Activated T-cell treated with anti-CD3 and anti-CD28 coated beads, Interleukin-2, amount 50 U/mL, for 72 hours (primary cell): ENCODE data around the gene DNAJA3. TPM values are rescaled to one million over a fixed set of nuclear protein-coding genes. Genes with fewer than 3 reads are reported as not detected.
A peak's percentile ranks its signal among the peaks of the same experiment; 100 is the strongest.

Experiments used
- ATAC-seq, 2 donors: fragments of 150-1000 bp; cut with Tn5 transposase; replicated peaks in 1 of 2; 2 replicates each; pipeline ENCODE4 v1.10.0; 2021; ENCODE audit warnings: moderate library complexity in 2 of 2, mild to moderate bottlenecking in 1 of 2
- DNase-seq, 2 donors: peaks; one replicate each; pipeline ENCODE4 v3.0.0; 2021 to 2022; ENCODE audit warnings: mixed read lengths in 1 of 2
- H3K27ac Mint-ChIP-seq: one replicate; pipeline ENCODE4 v1.8.0; 2022; ENCODE audit warnings: mild to moderate bottlenecking, moderate library complexity, mixed read lengths
- H3K27me3 Mint-ChIP-seq: one replicate; pipeline ENCODE4 v1.8.0; 2022; ENCODE audit warnings: low read depth, mixed read lengths
- H3K36me3 Mint-ChIP-seq, 2 donors: one replicate each; pipeline ENCODE4 v1.8.0; 2022; ENCODE audit warnings: mixed read lengths in 2 of 2, mild to moderate bottlenecking in 1 of 2; ENCODE audit not compliant: insufficient read depth in 2 of 2
- H3K4me1 Mint-ChIP-seq: one replicate; pipeline ENCODE4 v1.8.0; 2022; ENCODE audit warnings: low read depth, mixed read lengths
- H3K4me3 Mint-ChIP-seq, 2 donors: one replicate each; pipeline ENCODE4 v1.8.0; 2022; ENCODE audit warnings: mild to moderate bottlenecking in 2 of 2, mixed read lengths in 2 of 2, moderate library complexity in 2 of 2
- H3K9me3 Mint-ChIP-seq, 2 donors: one replicate each; pipeline ENCODE4 v1.8.0; 2022; ENCODE audit warnings: mixed read lengths in 2 of 2
- total RNA-seq, 2 donors: library from RNA; stranded (reverse); gene quantifications; one replicate each; pipeline ENCODE4 v1.2.3, GENCODE V29; 2022

DNAJA3 gene
- total RNA-seq, 2 donors from 2014 or later: 83.6 to 98.7 TPM

DNA sequence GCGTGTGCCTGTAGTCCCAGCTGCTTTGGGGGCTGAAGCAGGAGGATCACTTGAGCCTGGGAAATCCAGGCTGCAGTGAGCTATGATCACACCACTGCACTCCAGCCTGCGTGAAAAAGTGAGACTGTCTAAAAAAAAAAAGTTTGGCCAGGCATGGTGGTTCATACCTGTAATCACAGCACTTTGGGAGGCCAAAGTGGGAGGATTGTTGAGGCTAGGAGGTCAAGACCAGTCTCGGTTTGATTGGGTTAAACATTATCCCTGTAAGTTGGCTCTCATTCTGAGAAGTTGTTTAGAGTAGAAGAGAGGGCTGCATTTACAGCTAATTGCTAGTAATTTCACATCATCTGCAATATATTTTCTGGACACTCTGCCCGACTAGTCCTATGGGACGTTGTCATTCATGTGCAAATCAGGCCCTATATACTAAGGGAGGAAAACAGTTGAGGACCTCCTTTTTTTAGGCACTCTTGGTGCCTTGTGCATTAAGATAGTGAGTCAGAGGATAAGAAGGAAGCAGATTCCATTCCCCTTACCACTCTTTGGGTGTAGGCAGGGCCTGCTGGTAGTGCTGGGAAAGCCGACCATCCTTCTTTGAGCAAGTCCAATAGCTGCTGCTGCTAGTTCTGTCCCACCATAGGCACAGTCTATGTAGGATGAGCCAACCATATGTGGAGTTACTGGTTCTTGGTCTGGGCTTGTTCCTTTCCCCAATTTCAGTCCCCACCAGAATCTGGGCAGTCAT is 69.2 kb downstream of the DNAJA3 start:
- DNase-seq: no peak
- ATAC-seq: no peak
- H3K27ac Mint-ChIP-seq: peak overlapping the region; percentile 90
- H3K4me1 Mint-ChIP-seq: peaks cover 66% of the 10 kb centered on the region
- no peaks in the 10 kb centered on the region for H3K27me3 Mint-ChIP-seq
- no peak overlapping the region for H3K4me3 Mint-ChIP-seq
- peaks cover 0 to 2% of the 10 kb centered on the region in 2 donors for H3K36me3 Mint-ChIP-seq
- no peaks in the 10 kb centered on the region for H3K9me3 Mint-ChIP-seq

DNA sequence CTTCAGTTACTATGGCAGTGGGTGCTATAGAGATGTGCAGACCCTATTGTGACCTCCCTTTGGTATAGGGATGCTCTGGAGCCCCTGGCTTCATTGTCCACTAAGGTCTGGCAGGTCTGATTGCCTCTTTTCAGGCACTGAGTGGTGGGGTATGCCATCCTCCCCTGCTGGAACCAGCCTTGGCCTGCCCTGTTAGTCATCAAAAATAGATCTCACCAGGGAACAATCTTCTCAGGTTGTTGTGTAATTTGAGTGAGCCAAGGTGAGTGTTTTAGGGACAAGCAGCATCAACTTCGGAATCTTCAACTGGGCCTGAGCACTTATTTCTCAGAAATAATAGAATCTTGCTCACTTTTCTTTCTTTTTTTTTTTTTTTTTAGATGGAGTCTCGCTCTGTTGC is 70.1 kb downstream of the DNAJA3 start:
- Mint-ChIP-seq H3K4me3 (no peak overlapping the region), H3K27me3 (no peaks in the 10 kb centered on the region), H3K9me3 (no peaks in the 10 kb centered on the region), H3K27ac (peak overlapping the region; percentile 90), H3K4me1 (peaks cover 74% of the 10 kb centered on the region), H3K36me3 (peaks cover 0 to 2% of the 10 kb centered on the region in 2 donors)
- DNase-seq: no peak
- ATAC-seq: no peak

DNA sequence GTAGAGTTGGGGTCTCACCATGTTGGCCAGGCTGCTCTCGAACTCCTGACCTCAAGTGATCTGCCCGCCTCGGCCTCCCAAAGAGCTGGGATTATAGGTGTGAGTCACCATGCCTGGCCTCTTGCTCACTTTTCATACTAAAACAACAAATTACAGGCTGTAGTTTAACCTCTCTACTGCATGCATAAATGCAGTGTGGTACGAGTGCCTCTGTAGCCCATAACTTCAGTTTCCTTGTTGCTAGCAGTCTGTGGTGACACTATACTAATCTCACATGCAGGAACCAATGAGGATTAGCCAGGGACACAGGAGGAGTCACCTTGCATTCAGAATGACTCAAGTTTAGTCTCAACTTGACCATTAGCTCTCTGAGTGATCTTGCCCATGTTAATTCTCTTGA is 70.6 kb downstream of the DNAJA3 start:
- ATAC-seq: peak; percentile 58 to 81
- Mint-ChIP-seq H3K4me1 (peaks cover 76% of the 10 kb centered on the region), H3K4me3 (no peak overlapping the region), H3K27ac (peak overlapping the region; percentile 90), H3K36me3 (peaks cover 0 to 2% of the 10 kb centered on the region in 2 donors), H3K9me3 (no peaks in the 10 kb centered on the region), H3K27me3 (no peaks in the 10 kb centered on the region)
- no peak for DNase-seq

DNA sequence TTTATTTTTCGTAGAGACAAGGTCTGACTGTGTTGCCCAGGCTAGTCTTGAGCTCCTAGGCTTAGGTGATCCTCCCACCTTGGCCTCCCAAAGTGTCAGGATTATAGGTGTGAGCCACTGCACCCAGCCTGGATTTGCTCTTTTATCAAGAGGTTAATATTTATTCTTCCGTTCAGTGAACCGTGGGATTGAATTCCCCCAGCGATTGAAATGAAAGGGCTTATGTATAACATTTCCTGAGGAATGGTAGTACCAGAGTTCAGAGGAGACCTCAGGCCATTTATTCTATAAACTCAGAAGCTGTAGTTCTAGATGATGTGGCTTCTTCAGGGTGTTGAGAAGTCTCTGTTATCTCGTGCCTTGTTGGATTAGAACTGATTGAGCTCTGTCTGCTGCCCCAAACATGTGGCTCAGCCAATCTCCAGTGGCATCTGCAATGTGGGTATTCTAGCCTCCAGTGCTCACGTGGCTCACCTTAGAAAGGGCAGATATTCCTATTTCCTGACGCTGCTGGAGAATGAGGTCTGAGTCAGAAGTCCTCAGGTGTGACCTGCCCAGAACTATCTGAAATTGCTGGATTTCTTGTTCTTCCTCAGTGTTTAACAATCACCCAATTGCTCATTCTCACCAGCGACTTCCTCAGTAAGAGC is 73.0 kb downstream of the DNAJA3 start:
- peak overlapping the region; percentile 31 for H3K27ac Mint-ChIP-seq
- no peak overlapping the region for H3K4me3 Mint-ChIP-seq
- H3K4me1 Mint-ChIP-seq: peaks cover 88% of the 10 kb centered on the region

DNA sequence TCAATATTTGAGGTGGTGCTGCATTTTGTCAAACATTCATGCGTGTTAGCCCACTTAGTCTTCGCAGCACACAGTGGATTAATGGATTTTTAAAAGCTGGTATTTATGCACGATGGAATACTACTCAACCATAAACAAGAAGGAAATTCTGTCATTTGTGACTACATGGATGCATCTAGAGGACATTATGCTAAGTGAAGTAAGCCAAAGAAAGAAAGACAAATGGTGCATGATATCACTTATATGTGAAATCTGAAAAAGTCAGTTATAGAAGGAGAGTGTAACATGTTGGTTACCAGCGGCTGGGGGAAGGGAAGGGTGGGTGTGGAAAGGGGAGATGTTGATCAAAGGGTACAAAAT is 73.5 kb downstream of the DNAJA3 start:
- Mint-ChIP-seq H3K36me3 (no peaks in the 10 kb centered on the region), H3K27me3 (no peaks in the 10 kb centered on the region), H3K4me1 (peaks cover 90% of the 10 kb centered on the region), H3K9me3 (no peaks in the 10 kb centered on the region), H3K4me3 (no peak overlapping the region), H3K27ac (no peak overlapping the region)
- DNase-seq (no peak), ATAC-seq (no peak)

More for the DNA sequence above, 73.0 kb downstream of the DNAJA3 start:
- Mint-ChIP-seq H3K27me3 (no peaks in the 10 kb centered on the region), H3K9me3 (no peaks in the 10 kb centered on the region), H3K36me3 (no peaks in the 10 kb centered on the region)
- ATAC-seq (no peak), DNase-seq (no peak)

DNA sequence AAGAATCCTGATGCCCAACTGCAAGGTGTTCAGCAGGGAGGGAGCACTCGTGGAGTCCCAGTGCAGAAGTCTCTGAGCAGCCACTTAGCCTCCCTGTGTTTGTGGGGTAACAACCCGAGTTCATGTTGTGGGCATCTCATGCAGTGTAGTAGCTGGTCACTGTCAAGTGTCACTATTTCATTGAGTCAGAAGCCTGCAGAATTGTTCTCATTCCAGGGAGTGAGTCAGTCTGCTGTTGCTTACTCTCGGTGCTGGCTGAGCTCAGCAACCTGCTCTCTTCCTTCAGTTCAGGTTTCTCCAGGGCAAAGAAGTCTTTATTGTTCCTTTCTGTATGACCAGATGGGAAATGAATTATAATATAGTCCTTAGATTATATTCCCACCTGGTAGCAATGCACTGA is 74.6 kb downstream of the DNAJA3 start:
- Mint-ChIP-seq H3K27ac (peak overlapping the region; percentile 36), H3K36me3 (no peaks in the 10 kb centered on the region), H3K27me3 (no peaks in the 10 kb centered on the region), H3K4me3 (peak overlapping the region in 1 of 2 donors; percentile 3), H3K4me1 (peaks cover 90% of the 10 kb centered on the region), H3K9me3 (no peaks in the 10 kb centered on the region)
- ATAC-seq (peak; percentile 84 to 86), DNase-seq (peak; percentile 25 to 38)

DNA sequence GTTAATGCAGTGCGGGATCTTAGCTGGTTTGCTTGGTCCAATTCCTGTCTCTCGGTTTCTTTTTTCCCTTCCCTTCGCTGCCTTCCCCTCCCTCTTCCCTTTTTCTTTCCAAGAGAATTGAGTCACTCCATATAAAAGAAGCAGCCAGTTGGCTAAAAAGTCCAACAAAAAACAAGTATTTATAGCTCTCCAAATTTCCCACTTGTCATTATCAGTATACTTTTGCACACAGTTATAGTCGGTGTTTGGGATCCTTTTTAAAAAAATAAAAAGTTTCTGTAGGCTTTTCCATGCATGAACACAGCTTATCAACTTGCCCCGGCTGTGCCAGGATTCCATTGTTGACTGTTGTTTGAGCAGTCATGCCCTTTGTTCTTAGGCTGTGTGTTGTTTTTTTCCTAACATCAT is 75.4 kb downstream of the DNAJA3 start:
- Mint-ChIP-seq H3K4me1 (peaks cover 91% of the 10 kb centered on the region), H3K4me3 (no peak overlapping the region), H3K36me3 (peaks cover under 1 to 1% of the 10 kb centered on the region in 2 donors)

DNA sequence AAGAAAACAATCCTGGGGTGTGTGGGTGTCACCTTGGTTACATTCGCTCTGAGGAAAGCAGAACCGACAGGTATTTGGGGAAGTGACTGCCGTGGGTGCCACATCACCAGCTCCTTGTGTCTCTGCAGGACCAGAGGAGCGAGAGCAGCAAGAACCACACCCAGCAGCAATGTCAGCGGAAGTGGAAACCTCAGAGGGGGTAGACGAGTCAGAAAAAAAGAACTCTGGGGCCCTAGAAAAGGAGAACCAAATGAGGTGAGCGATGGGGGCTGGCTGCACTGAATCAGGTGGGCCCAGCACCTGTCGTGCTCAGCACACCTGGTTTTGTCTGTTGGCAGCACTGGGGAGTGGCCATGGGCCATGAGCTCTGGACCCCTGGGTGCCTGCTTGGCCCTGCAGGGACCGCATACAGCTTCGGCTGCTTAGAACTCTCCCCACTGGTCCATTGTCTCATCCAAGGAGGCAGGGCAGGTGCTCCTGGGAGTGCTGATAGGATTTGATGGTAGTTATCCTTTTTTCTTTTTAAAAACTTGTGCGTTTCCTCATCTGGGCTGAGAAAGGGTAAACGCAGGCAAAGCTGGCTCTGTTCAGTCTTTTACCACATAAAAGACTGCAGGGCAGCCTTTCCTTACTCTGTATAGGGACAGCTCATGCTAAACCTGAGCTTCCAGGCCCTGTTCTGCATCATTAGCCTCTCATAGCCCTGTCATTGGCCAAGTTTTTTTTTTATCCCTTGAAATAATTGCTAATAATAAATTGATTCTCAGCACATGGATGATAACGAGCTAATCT is 79.9 kb downstream of the DNAJA3 start:
- H3K4me3 Mint-ChIP-seq: peak overlapping the region; percentile 76 to 85
- H3K27me3 Mint-ChIP-seq: no peaks in the 10 kb centered on the region
- H3K36me3 Mint-ChIP-seq: peaks cover 3 to 15% of the 10 kb centered on the region in 2 donors
- peak overlapping the region; percentile 87 for H3K27ac Mint-ChIP-seq
- H3K4me1 Mint-ChIP-seq: peaks cover 53% of the 10 kb centered on the region
- DNase-seq (peak; percentile 73 to 78), ATAC-seq (peak; percentile 90 to 92)
- H3K9me3 Mint-ChIP-seq: no peaks in the 10 kb centered on the region

More for the DNA sequence above, 75.4 kb downstream of the DNAJA3 start:
- ATAC-seq (no peak), DNase-seq (no peak)
- H3K27me3 Mint-ChIP-seq: no peaks in the 10 kb centered on the region
- no peaks in the 10 kb centered on the region for H3K9me3 Mint-ChIP-seq
- H3K27ac Mint-ChIP-seq: peak overlapping the region; percentile 70

Other genes with a start within 250 kb of the DNAJA3 start
- gene SRL, start 183.8 kb upstream of the DNAJA3 start, total RNA-seq: not detected
- 10 to 100 TPM; 17.8 to 27.2 TPM for gene TFAP4, start 152.8 kb upstream of the DNAJA3 start, total RNA-seq
- 1 to 10 TPM; 1.3 to 1.7 TPM for gene GLIS2, start 109.8 kb upstream of the DNAJA3 start, total RNA-seq
- 10 to 100 TPM; 46.6 to 48.2 TPM for gene PAM16, start 74.5 kb upstream of the DNAJA3 start, total RNA-seq
- not detected for gene VASN, start 54.0 kb upstream of the DNAJA3 start, total RNA-seq
- gene CORO7, start 9.3 kb upstream of the DNAJA3 start, total RNA-seq: 100 to 1,000 TPM in 1 of 2 donors, 10 to 100 TPM in 1; 88.6 to 105 TPM
- gene NMRAL1, start 48.8 kb downstream of the DNAJA3 start, total RNA-seq: 10 to 100 TPM; 32.5 to 33.0 TPM
- gene HMOX2, start 50.5 kb downstream of the DNAJA3 start, total RNA-seq: 10 to 100 TPM; 50.3 to 50.9 TPM
- gene CDIP1, start 112.9 kb downstream of the DNAJA3 start, total RNA-seq: 10 to 100 TPM; 45.4 to 53.1 TPM
- gene C16orf96, start 130.5 kb downstream of the DNAJA3 start, total RNA-seq: under 1 TPM; 0.51 to 0.55 TPM
- 10 to 100 TPM; 17.2 to 18.4 TPM for gene UBALD1, start 189.0 kb downstream of the DNAJA3 start, total RNA-seq
- 100 to 1,000 TPM; 107 to 116 TPM for gene MGRN1, start 199.0 kb downstream of the DNAJA3 start, total RNA-seq